GM12892 (cell line): ENCODE data around the gene ISG20L2.

Experiments used
- POLR2A ChIP-seq: IDR thresholded peaks from 2 replicates; pipeline ENCODE4 v1.6.1; 2011; ENCODE audit warnings: low read depth, low read length, control low read depth
- POLR2AphosphoS5 ChIP-seq: IDR thresholded peaks from 2 replicates; pipeline ENCODE4 v1.6.1; 2011; ENCODE audit warnings: low read depth, low read length, control low read depth

- TF ChIP-seq POLR2A (no peak), POLR2AphosphoS5 (no peak; the same call in 1 of the 2 replicates)
Measured at GRCh38 chr1:156725683-156726280, 2.8 kb downstream of the ISG20L2 start.
